ENCODE results near the gene TFCP2.
"Not testable (repeated sequence)": the region's sequence is repeated elsewhere in the genome, so short reads cannot be mapped to it uniquely, and the experiment has no call there.

Gene TFCP2

DNA sequence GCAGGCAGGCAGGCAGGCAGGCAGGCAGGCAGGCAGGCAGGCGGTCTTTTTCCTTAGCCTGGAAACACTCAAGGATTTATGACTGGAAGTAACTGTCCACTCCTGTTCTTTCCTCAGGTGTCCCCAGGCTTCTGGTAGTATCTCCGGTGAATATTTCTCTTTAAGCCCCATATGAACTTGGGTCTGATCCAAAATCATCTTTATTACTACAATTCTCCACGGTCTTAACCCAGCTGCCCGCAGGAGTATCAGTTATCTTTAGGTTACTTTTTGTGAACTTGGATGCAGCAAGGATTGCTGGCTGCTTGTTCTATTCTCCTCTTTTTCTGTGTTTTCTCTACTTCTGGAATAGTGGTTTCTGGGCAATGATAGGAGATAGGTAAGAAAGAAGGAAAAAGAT, 92.8 kb downstream of the TFCP2 start:
- DNase-seq (ENCODE audit: low spot score), result no peak

DNA sequence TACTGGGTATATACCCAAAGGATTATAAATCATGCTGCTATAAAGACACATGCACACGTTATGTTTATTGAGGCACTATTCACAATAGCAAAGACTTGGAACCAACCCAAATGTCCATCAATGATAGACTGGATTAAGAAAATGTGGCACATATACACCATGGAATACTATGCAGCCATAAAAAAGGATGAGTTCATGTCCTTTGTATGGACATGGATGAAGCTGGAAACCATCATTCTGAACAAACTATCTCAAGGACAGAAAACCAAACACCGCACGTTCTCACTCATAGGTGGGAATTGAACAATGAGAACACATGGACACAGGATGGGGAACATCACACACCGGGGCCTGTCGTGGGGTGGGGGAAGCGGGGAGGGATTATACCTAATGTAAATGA, 94.1 kb downstream of the TFCP2 start:
- DNase-seq (ENCODE audit: low spot score), result not testable (repeated sequence)

DNA sequence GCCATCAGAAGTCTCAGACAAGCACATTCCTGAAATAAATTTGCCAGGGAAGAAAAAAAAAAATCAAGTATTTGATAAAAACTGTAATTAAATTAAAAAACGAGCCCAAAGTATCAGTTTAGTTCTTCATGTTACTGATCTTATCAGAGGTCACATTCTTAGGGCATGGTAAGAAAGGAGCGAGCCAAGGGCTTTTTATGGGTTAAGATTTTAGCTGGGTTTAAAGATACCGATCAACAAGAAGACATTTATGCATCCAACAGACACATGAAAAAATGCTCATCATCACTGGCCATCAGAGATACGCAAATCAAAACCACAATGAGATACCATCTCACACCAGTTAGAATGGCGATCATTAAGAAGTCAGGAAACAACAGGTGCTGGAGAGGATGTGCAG, 94.6 kb downstream of the TFCP2 start:
- not testable (repeated sequence) for DNase-seq (ENCODE audit: low spot score)

DNA sequence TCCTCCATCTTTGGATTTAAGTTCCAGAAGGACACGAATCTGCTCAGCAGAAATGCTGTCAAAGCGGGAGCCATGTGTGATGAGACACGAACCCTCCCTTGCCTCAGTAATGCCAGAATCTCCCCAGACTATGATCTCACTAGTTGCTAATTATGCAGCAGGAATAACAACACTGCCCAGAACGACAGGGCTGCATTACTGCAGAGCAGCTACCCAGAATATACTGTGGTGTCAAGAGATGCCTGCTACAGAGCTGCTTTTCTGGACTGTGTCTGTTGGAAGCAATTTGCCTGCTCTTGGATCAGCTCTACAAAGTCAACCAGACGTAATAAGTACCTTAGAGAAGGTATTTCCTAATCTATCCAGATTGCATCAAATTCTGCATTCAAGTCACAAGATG, 95.0 kb downstream of the TFCP2 start:
- DNase-seq (ENCODE audit: low spot score), result no peak

DNA sequence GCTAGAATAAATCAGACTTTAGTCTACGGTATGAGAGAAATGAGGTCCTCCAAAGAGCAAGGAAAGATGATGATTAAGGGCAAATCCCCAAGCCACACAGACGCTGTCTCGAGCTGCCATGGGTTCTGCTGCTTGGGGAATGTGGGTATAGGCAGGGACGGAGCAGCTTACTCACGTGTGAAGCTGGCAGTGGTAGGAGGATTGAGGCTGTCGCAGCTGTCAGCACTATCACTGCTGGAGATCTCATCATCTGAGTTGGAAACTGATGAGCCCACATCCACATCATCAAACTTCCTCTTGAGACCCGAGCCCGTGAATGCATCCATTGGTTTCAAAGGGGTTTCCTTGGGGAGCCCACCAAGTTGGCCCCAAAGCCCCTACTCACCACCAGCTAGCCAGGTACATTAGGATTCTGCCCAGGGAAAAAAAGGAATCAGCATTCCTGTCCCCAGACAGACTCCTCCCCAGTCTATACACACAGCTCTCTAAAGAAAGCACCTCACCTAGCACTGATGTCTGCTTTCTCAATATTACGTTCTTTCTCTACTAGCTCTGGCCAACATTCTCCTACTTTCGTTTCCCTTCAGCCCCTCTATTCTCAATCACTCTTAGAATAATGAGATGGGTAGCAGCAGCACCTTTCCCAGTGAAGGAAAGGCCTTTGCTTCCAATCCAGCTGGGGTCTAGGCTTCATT, 96.6 kb downstream of the TFCP2 start:
- no peak for DNase-seq (ENCODE audit: low spot score)

DNA sequence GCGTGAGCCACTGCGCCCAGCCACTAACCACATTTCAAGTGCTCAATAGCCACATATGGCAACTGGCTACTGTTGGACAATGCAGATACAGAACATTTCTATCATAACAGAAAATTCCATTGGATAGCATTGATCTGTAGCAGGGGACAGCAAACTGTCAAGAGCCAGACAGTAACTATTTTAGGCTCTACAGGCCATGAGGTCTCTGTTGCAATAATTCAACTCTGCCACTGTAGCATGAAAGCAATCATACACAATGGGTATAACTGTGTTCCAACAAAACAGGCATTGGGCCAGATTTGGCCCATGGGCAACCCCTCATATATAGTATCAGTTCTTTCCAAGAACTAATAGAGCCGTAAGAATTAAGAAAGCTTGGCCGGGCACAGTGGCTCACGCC, 97.5 kb downstream of the TFCP2 start:
- no peak for DNase-seq (ENCODE audit: low spot score)

DNA sequence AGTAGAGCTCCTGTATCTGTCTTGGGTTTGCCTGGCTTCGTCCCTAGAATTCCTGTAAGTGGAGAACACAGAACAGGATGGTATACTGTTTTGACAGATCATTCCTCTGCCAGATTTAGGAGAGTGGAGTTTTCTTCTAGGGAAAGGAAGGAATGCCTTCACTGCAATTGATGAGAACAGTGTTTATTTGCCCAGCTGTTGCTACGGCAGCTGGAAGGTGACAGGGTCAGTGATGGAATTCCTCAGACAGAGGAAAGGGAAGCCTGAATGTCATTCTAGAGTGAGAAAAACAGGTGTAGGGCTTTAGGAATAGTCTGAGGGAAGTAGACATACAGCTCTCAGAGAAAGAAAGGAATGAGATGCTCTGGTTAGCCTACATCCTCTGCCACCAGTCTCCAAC, 101.3 kb downstream of the TFCP2 start:
- no peak for DNase-seq (ENCODE audit: low spot score)

DNA sequence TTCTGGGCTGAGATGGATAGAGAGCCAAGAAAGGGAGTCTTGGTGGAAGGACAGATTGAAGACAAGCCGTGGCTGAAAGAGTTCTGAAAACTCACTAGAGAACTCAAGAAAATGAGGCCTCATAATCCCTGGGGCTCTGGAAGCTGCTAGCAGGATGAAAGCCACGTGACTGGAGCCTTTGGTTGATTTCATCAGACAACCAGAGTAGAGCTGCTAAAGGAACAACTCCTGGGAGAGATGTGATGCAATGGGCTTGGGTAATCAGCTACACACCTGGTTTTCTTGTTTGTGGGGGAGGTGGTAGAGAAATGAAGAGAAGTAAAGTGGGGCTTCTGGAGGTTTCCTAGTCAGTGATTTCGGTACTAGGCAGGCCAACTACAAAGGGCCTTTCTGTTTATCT, 102.9 kb downstream of the TFCP2 start:
- no peak for DNase-seq (ENCODE audit: low spot score)

DNA sequence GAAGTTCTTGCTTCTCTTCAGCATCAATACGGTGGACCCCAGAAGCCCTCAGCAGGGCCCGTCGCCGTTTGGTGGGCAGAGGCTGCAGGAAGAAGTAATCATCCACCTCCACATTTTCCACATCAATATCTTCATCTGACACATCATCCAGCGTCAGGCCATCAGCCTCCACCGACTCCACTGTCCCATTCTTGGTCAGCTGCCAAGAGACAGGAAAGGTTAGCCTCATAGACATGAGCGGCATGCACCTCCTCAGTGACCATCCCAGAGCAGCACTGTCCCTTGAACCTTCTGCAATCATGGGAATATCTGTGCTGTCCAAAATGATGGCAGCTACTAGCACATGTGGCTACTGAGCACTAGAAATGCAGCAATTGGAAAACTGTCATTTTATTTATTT, 105.2 kb downstream of the TFCP2 start:
- no peak for DNase-seq (ENCODE audit: low spot score)

DNA sequence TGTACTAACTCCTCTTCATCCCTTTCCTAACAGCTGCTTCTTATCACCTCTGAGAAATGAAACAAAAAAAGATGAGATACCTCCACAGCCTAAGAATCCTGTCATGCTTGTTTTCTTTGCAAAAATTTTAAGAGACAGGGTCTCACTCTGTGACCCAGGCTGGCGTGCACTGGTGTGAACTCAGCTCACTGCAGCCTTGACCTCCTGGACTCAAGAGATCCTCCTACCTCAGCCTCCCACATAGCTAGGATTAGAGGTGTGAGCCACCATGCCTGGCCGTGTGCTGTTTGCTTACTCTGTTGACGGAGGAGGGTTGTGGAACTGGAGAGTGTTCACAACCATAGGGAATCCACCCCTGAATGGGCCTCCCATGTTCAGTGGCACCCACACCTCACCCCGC, 105.7 kb downstream of the TFCP2 start:
- no peak for DNase-seq (ENCODE audit: low spot score)

DNA sequence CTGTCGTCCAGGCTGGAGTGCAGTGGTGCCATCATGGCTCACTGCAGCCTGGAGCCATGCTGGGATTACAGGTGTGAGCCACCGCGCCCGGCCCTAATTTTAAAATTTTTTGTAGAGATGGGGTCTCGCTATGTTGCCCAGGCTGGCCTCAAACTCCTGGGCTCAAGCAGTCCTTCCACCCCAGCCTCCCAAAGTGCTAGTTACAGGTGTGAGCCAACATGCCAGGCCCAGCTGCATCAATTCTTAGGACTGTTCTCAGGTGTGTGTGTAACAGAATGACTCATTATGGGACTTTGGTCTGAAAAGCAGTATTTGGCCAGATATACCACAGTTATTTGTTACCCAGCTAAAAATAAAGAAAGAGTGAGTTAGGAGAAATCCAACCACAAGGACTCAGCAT, 107.4 kb downstream of the TFCP2 start:
- no peak for DNase-seq (ENCODE audit: low spot score)

DNA sequence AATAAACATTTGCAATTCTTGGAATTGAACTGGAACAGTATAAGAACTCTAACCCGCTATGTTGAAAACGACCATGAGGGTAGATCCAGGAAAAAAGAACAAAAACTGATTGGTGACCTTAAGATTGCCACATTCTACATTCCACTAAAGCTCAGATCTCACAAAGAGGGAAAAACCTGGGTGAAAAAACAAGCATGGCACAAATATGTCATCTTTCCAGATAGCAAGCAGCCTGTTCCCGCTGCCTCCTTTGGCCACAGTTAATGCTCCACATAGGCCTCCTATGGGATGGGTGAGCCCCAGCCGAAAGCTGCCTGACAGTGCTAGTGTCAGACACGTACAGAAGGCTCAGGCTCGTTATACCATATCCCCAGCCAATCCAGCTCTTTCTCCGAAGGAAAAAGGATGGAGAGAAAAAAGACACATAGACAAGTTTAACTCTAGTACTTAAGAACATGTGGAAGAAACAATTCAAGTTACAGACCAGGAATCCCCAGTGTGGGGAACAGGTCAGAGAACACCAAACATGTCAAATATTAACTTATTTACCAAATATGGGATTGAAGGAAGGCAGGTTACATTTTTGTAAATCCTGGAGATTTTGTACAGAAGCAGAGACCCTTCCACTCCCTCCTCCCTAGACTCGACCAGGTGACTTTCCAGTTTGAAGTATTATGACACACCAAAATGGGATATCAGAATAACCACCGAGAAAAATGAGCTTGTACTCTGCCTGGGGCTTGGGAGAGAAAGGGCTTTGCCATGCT, 110.1 kb downstream of the TFCP2 start:
- no peak for DNase-seq (ENCODE audit: low spot score)

DNA sequence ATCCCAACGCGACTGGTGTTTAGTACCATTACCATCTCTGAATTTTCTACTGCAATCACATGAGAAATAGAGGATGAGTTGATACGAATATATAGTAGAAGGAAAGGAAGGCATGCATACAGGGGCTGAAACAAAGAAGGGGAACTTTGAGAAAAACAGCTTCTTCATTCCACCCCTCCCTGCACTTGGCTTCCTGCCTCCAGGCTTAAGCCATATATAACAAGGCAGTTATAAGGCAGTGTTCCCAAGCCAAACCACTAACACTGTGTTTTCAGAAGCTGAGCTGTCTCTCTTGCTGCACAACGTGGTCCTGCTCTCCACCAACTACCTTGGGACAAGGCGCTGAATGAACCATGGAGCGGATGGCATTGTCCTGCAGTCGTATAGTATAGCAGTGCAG, 113.8 kb downstream of the TFCP2 start:
- DNase-seq (ENCODE audit: low spot score), result no peak

DNA sequence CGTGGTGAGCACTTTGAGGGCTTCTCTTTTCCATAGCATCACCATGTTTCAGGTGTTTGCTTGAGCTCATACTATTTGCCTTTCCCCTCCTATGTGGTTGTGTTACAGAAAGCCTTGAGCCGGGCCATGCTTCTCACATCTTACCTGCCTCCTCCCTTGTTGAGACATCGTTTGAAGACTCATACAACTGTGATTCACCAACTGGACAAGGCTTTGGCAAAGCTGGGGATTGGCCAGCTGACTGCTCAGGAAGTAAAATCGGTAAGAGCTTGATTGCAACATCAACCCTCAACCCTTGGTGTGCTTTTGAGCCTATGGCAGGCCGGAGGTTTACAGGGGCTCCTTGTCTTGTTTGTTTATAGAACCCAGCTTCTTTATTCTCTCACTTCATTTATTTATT, 116.7 kb downstream of the TFCP2 start:
- DNase-seq (ENCODE audit: low spot score), result no peak

DNA sequence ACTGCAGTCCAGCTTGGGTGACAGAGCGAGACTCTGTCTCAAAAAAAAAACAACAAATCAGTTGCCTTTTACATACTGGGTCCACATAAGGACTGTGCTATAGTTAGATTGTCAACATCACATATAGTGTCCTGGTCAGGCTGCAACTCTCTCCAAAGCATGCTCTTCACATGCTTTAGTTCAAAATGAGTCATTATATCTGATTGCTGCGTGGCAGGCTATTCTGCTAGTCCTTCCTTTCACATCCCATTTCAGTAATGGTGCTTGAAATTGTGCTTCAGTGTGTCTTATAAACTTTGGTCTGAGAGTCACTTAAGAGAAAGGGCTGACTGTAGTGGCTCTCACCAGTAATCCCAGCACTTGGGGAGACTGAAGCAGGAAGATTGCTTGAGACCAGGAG, 117.9 kb downstream of the TFCP2 start:
- DNase-seq (ENCODE audit: low spot score), result no peak

DNA sequence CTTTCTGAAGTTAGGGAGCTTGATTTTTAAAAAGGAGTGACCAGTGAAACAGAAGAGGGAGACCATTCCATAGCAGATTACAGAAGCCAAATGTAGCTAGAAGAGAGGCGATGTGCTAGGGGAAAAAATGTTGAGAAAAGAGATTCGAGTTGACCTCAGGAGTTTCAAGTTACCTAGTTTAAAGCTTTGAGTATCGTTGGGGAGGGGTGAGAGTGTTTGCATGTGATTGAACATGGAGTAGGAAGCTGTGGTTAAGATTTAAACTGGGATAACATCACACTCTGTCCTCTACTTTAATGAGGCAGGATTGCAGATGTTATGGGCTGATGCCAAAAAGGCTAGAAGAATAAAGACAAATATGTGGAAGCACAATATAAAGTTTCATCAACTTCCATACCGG, 121.1 kb downstream of the TFCP2 start:
- DNase-seq (ENCODE audit: low spot score), result no peak

DNA sequence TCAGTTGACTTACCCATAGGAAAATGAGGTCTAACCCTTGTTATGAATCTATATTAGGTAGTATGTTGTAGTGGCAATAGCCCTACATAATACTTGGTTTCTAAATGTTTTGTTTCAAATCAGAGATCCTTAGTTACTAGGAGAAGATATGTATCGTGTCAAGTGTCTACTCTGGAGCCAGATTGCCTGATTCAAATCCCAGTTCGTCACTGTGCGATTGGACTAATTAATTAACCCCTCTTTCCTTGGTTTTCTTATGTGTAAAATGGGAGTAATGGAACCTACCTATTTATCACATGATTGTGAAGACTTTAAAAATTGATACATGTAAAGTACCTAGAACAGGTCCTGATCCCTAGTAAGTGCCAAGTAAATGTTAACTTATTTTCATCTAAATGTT, 123.4 kb downstream of the TFCP2 start:
- DNase-seq (ENCODE audit: low spot score), result no peak

DNA sequence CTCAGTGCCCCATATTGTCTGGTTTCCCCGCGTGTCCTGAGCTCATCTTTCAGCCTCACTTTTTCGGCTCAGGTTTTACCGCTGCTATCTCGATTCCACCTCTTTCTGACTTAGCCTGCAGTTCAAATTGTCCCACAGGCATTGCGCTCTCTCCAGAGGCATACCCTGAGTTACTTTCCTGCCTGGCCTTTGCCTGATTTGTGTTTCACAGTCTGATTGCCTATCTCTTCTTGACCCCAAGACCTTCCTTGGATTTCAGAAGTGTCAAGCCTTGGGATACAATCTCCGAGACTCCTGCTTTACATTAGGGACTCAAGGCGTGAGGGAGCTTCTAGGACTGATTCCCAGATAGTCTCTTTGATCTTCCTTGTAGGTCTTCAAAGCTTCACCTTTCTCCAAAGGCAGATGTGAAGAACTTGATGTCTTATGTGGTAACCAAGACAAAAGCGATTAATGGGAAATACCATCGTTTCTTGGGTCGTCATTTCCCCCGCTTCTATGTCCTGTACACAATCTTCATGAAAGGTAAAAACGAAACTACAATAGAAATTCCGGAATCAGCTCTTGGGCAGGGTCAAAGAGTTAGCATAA, 124.2 kb downstream of the TFCP2 start:
- DNase-seq (ENCODE audit: low spot score), result no peak

DNA sequence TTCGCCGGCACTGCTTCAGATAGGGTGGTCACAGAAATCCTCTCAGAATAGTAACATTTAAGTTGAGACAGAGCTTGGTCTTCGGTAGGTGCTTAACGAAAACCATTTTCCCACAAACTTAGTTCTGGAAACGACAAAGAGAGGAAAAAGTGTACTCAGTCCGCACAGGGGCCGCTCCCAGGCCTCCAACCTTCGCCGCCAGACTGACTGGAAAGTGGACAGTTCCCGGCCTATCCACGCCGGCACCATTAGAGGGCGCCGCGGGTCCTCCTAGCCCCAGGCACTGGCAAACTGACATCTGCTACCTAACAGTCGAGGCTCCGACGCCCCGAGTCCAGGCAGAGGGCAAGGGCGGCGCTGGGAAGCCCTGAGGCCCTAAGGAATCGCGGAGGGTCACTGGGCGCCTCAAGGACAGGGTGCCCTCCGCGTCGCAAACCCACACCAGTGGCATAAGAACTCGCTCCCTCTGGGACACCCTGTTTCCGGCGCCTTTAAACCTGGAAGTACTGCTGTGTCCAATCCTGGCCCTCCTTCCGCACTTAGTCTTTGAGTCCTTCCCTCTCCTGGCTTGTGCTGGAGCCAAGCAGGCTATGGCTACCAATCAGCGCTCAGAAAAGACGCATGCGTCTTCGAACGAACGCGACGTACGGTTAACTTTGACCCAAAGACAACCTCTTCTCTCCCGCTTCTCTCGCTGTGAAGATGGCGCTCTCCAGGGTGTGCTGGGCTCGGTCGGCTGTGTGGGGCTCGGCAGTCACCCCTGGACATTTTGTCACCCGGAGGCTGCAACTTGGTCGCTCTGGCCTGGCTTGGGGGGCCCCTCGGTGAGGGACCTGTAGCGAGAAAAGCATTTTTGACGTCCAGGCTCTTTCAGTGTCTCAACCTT, 125.0 kb downstream of the TFCP2 start, which contains the start of gene LETMD1:
Gene LETMD1, plus strand, starts transcription at position 673 of the 886 bp plus-strand sequence. Its CDS starts 30 bp downstream, at position 703.
- DNase-seq (ENCODE audit: low spot score), result peak; percentile 94
